Testis (tissue), 2 donors: Measurements from ENCODE around the gene MMP25.

ENCODE experiments used
- POLR2A ChIP-seq: fragments of 450-650 bp; IDR thresholded peaks from one replicate; pipeline ENCODE4 v1.6.1; 2017; ENCODE audit warnings: antibody characterized with exemption, mild to moderate bottlenecking, moderate library complexity
- TF ChIP-seq, protein P1 (sequence below), 3 experiments: fragments of 450-650 bp in 2 of 3; fragments of 200-600 bp in 1 of 3; sonication (generic) in 1 of 3; IDR thresholded peaks; one replicate each; pipeline ENCODE4 v1.5.1; 2016 to 2019; ENCODE audit warnings: antibody characterized with exemption in 3 of 3, mild to moderate bottlenecking in 2 of 3, moderate library complexity in 1 of 3

DNA sequence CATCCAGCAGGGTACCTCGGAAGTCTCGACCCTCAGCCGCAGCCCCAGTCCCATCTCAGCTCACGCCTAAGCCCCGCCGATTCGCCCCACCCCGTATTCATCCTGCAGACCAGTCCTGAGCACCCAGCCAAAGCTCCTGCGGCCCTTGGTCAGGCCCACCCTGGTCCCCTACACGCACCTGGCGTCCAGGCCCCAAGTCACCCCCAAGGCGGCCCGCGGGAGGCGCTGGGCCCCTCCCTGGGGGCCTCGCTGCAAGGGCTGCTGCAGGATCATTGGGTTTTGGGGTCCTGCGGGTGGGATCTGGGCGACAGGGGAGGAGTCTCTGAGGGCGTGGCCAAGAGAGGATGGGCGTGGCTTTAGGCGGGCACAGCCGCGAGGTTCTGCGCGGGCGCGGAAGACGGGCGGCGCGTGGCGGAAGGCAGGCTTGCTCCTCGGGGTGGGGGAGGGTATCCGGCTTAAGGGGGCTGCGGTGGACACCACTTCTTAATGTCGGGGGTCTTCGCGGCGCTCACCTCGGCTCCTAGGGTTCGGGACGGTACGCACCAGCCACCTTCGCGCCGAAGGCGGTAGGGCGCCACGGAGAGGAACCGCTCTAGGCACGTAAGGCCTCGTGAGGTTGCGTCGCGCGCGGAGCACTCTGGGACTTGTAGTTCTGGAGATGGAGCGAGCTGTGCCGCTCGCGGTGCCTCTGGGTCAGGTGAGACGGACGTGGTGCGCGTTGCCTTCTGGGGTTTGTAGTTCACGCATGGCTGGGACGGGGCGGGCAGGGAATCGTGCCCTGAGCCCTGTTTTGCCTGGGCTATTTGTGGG, 22.5 kb upstream of the MMP25 start, which contains the start of the genes HCFC1R1 and THOC6:
- TF ChIP-seq, protein P1, sequence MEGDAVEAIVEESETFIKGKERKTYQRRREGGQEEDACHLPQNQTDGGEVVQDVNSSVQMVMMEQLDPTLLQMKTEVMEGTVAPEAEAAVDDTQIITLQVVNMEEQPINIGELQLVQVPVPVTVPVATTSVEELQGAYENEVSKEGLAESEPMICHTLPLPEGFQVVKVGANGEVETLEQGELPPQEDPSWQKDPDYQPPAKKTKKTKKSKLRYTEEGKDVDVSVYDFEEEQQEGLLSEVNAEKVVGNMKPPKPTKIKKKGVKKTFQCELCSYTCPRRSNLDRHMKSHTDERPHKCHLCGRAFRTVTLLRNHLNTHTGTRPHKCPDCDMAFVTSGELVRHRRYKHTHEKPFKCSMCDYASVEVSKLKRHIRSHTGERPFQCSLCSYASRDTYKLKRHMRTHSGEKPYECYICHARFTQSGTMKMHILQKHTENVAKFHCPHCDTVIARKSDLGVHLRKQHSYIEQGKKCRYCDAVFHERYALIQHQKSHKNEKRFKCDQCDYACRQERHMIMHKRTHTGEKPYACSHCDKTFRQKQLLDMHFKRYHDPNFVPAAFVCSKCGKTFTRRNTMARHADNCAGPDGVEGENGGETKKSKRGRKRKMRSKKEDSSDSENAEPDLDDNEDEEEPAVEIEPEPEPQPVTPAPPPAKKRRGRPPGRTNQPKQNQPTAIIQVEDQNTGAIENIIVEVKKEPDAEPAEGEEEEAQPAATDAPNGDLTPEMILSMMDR (IDR thresholded peaks at IDR 0.05) = no peak
- no peak for TF ChIP-seq POLR2A
